ENCODE results near the gene TBCD.

TBCD gene

GRCh38 chr17:82858376-82859126 is 106.7 kb downstream of the TBCD start:
- H3K27me3 ChIP-seq (ENCODE audit: low read depth, low read length): no peaks in the 10 kb centered on the region
- no peak overlapping the region for H2AFZ ChIP-seq (ENCODE audit: low read depth, low read length)
- H3K79me2 ChIP-seq (ENCODE audit: low read length): no peaks in the 10 kb centered on the region
- H3K4me2 ChIP-seq (ENCODE audit: low read length): no peak overlapping the region
- no peak overlapping the region for H3K27ac ChIP-seq (ENCODE audit: low read length)
- H4K20me1 ChIP-seq (ENCODE audit: insufficient read depth, low read length): peaks cover 49% of the 10 kb centered on the region
- H3K36me3 ChIP-seq (replicated peaks; ENCODE audit: low read depth, low read length): peaks cover 11% of the 10 kb centered on the region
- no peak overlapping the region for H3K9ac ChIP-seq (ENCODE audit: low read length)
- TF ChIP-seq EZH2phosphoT487 (IDR thresholded peaks at IDR 0.05; ENCODE audit: low read depth) (no peak), CTCF (IDR thresholded peaks at IDR 0.05; ENCODE audit: low read depth, low read length) (no peak)
- no peak overlapping the region for H3K4me3 ChIP-seq (ENCODE audit: low read length)
- H3K9me3 ChIP-seq (ENCODE audit: insufficient read depth, low read length): no peaks in the 10 kb centered on the region
- peaks cover 8% of the 10 kb centered on the region for H3K4me1 ChIP-seq (ENCODE audit: low read length)

- Histone ChIP-seq H3K9me3 (ENCODE audit: insufficient read depth, low read length) (no peaks in the 10 kb centered on the region), H3K4me2 (ENCODE audit: low read length) (no peak overlapping the region), H3K27ac (ENCODE audit: low read length) (no peak overlapping the region), H2AFZ (ENCODE audit: low read depth, low read length) (no peak overlapping the region), H3K4me3 (ENCODE audit: low read length) (no peak overlapping the region), H4K20me1 (ENCODE audit: insufficient read depth, low read length) (peaks cover 59% of the 10 kb centered on the region), H3K36me3 (replicated peaks; ENCODE audit: low read depth, low read length) (peaks cover 5% of the 10 kb centered on the region), H3K4me1 (ENCODE audit: low read length) (peaks cover 19% of the 10 kb centered on the region), H3K9ac (ENCODE audit: low read length) (no peak overlapping the region), H3K27me3 (ENCODE audit: low read depth, low read length) (no peaks in the 10 kb centered on the region), H3K79me2 (ENCODE audit: low read length) (no peaks in the 10 kb centered on the region)
- TF ChIP-seq CTCF (IDR thresholded peaks at IDR 0.05; ENCODE audit: low read depth, low read length): no peak
- no peak for TF ChIP-seq EZH2phosphoT487 (IDR thresholded peaks at IDR 0.05; ENCODE audit: low read depth)
Observed at GRCh38 chr17:82859431-82860403, 107.9 kb downstream of the TBCD start.

- Histone ChIP-seq H3K27me3 (ENCODE audit: low read depth, low read length) (peaks cover 7% of the 10 kb centered on the region), H3K9ac (ENCODE audit: low read length) (no peak overlapping the region), H3K4me2 (ENCODE audit: low read length) (no peak overlapping the region), H3K36me3 (replicated peaks; ENCODE audit: low read depth, low read length) (no peaks in the 10 kb centered on the region), H3K79me2 (ENCODE audit: low read length) (peaks cover 6% of the 10 kb centered on the region; the same call in 1 of the 2 replicates), H2AFZ (ENCODE audit: low read depth, low read length) (no peak overlapping the region), H3K27ac (ENCODE audit: low read length) (no peak overlapping the region), H3K4me1 (ENCODE audit: low read length) (peaks cover 30% of the 10 kb centered on the region), H3K4me3 (ENCODE audit: low read length) (no peak overlapping the region), H4K20me1 (ENCODE audit: insufficient read depth, low read length) (peaks cover 67% of the 10 kb centered on the region), H3K9me3 (ENCODE audit: insufficient read depth, low read length) (no peaks in the 10 kb centered on the region)
- no peak for TF ChIP-seq EZH2phosphoT487 (IDR thresholded peaks at IDR 0.05; ENCODE audit: low read depth)
- TF ChIP-seq CTCF (IDR thresholded peaks at IDR 0.05; ENCODE audit: low read depth, low read length): no peak
Observed at GRCh38 chr17:82860606-82861392, 108.9 kb downstream of the TBCD start.

Data from OCI-LY3 (cell line).